Hippocampal formation (tissue), 2 donors: ENCODE data around the gene LONP1.

Experiments used
- DNase-seq, 2 donors: peaks; one replicate each; lab custom pipeline; 2025; lab: John Stamatoyannopoulos, UW

LONP1 gene

GRCh38 chr19:5678071-5678718 is 41.8 kb downstream of the LONP1 start:
- no peak for DNase-seq

- no peak for DNase-seq
These were observed 42.4 kb downstream of the LONP1 start for GRCh38 chr19:5677580-5677979.

DNA sequence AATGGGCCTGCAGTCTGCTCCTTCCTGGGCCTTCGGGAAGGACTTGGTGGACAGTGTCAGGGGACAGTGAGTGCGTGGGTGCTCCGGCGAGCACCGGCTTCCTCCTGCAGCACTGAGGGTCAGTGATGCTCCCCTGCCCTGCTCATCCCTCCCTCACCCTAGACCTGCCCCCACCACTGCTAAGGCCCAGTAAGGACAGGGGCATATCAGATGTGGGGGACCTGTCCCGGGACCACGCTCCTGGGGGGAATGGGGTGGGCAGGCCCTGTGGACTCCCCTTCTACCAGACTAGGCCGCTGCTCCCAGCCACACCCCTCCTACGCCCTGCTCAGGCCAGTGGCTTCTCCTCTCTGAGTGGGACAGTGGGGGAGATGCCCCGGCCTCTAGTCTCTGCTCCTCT is 42.8 kb downstream of the LONP1 start:
- no peak for DNase-seq

DNA sequence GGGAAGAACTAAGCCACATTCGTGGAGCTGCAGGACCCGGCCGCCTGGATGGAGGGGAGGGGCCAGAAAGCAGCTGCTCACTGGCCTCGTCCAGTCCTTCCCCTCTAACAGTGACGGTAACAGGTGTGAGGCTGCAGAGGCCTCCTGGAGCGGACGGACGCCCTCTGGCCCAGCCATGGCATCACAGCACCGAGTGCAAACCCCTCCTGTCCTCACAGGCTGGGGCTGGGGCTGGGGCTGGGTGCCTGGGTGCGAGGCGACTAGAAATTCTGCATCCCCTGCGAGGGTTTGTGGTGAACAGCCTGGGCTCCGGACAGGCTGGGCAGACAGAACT is 43.2 kb downstream of the LONP1 start:
- no peak for DNase-seq

GRCh38 chr19:5676105-5676771 is 43.7 kb downstream of the LONP1 start:
- no peak for DNase-seq

GRCh38 chr19:5674714-5675113 is 45.2 kb downstream of the LONP1 start:
- no peak for DNase-seq

DNA sequence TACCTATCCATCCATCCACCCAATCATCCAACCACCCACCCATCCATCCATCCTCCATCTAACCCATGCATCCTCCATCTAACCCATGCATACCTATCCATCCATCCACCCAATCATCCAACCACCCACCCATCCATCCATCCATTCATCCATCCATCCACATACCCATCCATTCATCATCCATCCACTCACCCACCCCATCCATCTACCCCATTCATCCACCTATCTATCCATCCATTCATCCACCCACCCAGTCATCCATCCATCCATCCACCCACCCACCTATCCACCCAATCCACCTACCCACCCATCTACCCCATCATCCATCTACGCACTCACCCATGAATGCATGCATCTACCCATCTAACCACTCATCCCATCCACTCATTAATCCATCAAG is 46.2 kb downstream of the LONP1 start:
- DNase-seq, result no peak

- DNase-seq, result no peak
These were observed 47.1 kb downstream of the LONP1 start for GRCh38 chr19:5672708-5673459.

DNA sequence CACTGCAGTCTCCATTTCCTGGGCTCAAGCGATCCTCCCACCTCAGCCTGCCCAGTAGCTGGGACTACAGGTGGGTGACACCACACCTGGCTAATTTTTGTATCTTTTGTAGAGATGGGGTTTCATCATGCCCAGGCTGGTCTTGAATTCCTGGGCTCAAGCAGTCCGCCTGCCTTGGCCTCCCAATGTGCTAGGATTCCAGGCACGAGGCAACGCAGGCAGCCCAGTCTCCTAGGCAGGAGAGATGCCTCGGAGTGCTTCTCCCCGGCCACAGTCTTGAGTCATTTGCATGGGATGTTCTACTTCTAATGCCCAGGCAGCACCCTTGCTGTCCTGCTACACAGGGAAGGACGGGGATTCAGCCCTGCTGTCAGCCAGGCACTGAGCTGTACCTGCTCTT is 48.3 kb downstream of the LONP1 start:
- no peak for DNase-seq

GRCh38 chr19:5669212-5669611 is 50.7 kb downstream of the LONP1 start:
- no peak for DNase-seq

DNA sequence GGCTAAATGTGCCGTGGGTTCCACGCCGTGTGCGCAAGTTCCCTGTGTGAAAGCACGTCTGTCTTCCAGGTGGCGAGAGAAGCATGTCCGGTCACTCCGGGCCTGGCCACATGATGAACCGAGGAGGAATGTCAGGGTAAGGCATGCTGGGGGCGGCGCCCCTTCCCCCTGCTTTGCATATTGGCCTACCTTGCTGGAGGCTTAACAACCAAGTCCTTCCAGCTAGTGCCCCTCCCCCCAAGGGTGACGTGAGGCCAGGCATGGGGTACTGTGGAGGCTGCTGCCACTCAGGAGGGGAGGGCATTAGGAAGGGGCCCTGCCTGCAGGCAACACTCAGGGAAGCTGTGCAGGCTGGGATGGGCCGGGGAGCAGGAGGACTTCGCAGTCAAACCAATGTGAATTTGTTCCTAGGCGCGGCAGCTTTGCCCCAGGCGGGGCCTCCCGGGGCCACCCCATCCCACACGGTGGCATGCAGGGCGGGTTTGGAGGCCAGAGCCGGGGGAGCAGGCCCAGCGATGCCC is 52.1 kb downstream of the LONP1 start:
- DNase-seq, result no peak

- no peak for DNase-seq
These were observed 52.9 kb downstream of the LONP1 start for GRCh38 chr19:5666921-5667610.

- DNase-seq, result no peak
These were observed 54.0 kb downstream of the LONP1 start for GRCh38 chr19:5665781-5666513.

DNA sequence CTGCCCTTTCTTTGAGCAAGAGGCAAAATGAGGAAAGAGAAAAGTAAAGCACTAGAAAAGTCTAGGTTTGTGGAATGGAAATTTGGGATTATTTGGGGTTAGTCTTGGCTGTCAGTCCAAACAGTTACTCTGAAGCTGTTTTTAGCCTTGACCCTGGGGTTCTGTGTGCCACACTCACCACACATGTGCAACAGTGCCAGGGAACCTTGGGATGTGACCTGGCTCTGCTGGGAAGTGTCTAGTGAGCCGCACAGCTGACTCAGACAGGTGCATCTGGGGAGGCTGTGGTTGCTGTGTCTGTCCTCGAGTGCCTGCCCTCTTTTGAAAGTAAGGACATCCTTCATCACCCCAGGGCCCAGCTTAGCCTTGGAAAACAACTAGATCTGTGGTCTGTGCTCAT is 55.4 kb downstream of the LONP1 start:
- no peak for DNase-seq

DNA sequence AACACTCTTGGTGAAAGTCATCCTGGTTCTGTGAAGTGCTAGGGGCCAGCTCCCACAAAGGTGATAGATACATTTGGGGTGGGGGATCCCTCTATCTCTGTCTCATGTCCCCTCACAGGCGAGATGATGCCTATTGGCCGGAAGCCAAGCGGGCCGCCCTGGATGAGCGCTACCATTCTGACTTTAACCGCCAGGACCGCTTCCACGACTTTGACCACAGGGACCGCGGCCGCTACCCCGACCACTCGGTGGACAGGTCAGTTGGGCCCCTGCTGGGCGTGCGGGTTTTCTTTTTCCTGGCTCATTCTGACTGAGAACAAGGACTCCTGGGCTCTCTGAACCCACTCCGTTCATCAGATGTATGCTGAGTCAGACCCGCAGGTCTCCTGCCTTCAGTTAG is 56.0 kb downstream of the LONP1 start:
- no peak for DNase-seq

DNA sequence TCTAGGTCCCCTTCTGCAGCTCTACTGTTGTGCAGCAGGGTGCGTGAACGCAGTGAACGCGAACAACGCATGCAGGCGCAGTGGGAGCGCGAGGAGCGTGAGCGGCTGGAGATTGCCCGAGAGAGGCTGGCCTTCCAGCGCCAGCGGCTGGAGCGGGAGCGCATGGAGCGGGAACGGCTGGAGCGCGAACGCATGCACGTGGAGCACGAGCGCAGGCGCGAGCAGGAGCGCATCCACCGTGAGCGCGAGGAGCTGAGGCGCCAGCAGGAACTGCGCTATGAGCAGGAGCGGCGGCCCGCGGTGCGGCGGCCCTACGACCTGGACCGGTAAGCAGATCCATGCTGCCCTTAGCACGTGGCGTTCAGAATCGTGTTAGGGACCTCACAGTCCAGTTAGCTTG is 58.5 kb downstream of the LONP1 start:
- no peak for DNase-seq

DNA sequence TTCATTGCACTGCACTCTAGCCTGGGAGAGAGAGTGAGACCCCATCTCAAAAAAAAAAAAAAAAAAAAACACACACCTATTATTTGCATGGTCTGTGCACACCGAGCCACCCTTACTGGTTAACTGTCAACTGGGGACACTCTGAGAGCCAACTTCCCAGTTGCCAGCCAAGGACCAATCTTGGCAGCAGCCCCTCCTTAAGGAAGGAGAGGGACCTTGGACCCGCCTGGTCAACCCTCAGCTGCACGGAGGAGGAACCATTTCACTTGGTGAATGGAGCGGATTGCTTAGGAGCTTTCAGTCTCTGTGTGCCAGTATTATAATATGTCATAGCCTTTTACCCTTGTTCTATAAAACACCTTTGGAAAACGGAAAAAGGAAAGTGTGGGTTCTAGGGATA is 64.5 kb downstream of the LONP1 start:
- no peak for DNase-seq

DNA sequence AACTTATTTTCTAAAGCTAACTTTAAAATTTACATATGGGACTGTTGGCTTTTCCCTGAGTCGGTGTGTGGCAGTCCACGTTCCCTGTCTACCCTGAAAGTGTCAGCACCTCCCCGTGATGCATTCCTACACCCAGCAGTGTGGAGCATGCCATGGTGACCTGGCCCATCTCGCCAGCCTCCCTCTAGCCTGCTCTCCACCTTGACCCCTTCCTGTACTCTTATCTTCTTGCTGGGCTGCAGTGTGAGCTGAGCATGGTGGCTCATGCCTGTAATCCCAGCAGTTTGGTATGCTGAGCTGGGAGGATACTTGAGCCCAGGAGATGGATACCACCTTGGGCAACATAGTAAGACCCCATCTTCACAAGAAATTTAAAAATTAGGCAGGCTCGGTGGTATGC is 65.0 kb downstream of the LONP1 start:
- DNase-seq, result no peak

- no peak for DNase-seq
These were observed 67.7 kb downstream of the LONP1 start for GRCh38 chr19:5652261-5652660.

- no peak for DNase-seq
These were observed 68.6 kb downstream of the LONP1 start for GRCh38 chr19:5651361-5651760.

- DNase-seq, result no peak
These were observed 71.5 kb downstream of the LONP1 start for GRCh38 chr19:5648464-5648863.

- no peak for DNase-seq
These were observed 73.2 kb downstream of the LONP1 start for GRCh38 chr19:5646703-5647102.
